Measurements from ENCODE around the gene ABHD13. TPM values are rescaled to one million over a fixed set of nuclear protein-coding genes. Genes with fewer than 3 reads are reported as not detected.

Gene ABHD13
- total RNA-seq, 1 experiment from 2014 or later = 3.4 TPM

DNA sequence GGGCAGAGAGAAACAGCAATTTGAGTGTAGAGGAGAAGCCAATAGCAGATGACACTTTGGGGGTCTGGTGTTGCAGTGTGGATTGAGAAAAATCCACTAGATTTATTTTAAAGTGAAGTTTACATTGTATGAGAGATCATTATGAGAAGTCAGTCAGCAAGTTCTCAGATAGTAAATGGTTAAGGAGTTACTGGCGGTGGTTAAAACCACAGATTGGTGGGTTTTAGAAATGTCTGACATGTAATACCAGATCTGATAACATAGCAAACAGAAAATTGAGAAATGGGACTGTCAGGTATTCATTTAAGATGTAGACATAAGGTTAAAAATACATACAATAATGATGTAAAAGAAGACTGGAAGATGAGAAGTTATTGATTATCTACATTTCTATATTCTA, 7.2 kb downstream of the ABHD13 start:
- TF ChIP-seq, protein P1, sequence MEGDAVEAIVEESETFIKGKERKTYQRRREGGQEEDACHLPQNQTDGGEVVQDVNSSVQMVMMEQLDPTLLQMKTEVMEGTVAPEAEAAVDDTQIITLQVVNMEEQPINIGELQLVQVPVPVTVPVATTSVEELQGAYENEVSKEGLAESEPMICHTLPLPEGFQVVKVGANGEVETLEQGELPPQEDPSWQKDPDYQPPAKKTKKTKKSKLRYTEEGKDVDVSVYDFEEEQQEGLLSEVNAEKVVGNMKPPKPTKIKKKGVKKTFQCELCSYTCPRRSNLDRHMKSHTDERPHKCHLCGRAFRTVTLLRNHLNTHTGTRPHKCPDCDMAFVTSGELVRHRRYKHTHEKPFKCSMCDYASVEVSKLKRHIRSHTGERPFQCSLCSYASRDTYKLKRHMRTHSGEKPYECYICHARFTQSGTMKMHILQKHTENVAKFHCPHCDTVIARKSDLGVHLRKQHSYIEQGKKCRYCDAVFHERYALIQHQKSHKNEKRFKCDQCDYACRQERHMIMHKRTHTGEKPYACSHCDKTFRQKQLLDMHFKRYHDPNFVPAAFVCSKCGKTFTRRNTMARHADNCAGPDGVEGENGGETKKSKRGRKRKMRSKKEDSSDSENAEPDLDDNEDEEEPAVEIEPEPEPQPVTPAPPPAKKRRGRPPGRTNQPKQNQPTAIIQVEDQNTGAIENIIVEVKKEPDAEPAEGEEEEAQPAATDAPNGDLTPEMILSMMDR (IDR thresholded peaks at IDR 0.05; ENCODE audit: unreplicated experiment) = no peak
- H3K4me3 Mint-ChIP-seq (ENCODE audit: low read depth, unreplicated experiment) = no peak overlapping the region
- no TSS peak for BruUV-seq (replicated peaks)
- no peaks in the 10 kb centered on the region for H3K27me3 Mint-ChIP-seq (ENCODE audit: unreplicated experiment)
- peaks cover 9% of the 10 kb centered on the region for H3K4me1 Mint-ChIP-seq (ENCODE audit: low read depth, unreplicated experiment)
- H3K36me3 Mint-ChIP-seq (ENCODE audit: insufficient read depth, unreplicated experiment) = no peaks in the 10 kb centered on the region
- CTCF ChIA-PET = no interaction called here
- no peak for DNase-seq
- no peak overlapping the region for H3K27ac Mint-ChIP-seq (ENCODE audit: unreplicated experiment)
- intact Hi-C loops (cut with micrococcal nuclease; ENCODE audit: unreplicated experiment) = loop anchor here (10.0 kb wide), 1 partner anchor 669 kb away; no protein-coding TSS in a partner anchor
- no peaks in the 10 kb centered on the region for H3K9me3 Mint-ChIP-seq (ENCODE audit: low read depth, unreplicated experiment)

DNA sequence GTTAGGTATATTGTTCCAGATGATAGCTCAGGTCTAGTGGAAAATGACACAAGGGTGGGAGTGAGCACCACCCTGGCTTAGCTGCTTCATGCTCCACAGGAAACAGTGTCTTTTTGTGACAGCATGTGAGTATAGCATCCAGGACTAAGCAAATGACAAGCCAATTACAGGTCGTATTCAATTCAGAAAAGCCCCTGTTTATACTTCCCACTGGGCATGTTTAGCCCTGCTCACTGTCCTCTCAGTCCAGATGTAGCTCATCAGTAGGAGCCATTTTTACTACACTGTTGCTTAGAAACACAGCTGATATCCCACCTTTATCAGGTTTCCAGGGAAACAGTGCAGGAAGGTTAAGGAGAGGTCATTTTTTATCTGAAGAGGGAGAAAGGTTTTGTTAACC, 8.0 kb downstream of the ABHD13 start:
- CTCF ChIA-PET = no interaction called here

DNA sequence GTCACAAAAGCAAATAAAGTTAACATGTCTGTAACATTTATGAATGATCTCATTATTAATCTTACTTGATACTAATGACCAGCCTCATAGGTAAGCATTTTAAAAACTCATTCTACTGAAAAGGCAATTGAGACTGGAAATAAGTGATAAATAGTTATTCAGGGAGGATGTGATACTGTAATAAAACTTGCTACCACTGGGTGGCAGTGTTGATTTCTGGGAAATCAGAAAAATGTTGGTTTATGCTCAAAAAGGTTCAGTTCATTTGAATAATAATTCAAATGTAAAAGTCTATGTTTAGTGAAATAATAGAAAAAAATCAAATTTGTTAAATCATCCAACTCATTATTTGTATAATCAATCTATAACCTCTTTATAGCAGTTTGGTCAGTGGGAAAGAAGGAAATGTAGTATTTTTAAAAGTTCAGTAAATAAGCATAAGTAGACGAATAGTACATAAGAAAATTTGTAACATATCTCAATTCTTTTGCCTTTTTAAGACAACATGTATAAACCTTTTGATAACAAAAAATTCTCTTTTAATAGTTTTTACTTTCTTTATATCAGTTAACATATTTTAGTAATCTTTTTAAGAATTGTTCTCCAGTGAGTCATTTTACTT, 9.6 kb downstream of the ABHD13 start:
- Mint-ChIP-seq H3K36me3 (ENCODE audit: insufficient read depth, unreplicated experiment) (no peaks in the 10 kb centered on the region), H3K27ac (ENCODE audit: unreplicated experiment) (no peak overlapping the region), H3K9me3 (ENCODE audit: low read depth, unreplicated experiment) (no peaks in the 10 kb centered on the region), H3K4me3 (ENCODE audit: low read depth, unreplicated experiment) (no peak overlapping the region), H3K27me3 (ENCODE audit: unreplicated experiment) (no peaks in the 10 kb centered on the region), H3K4me1 (ENCODE audit: low read depth, unreplicated experiment) (peaks cover 9% of the 10 kb centered on the region)
- TF ChIP-seq, protein P1 (IDR thresholded peaks at IDR 0.05; ENCODE audit: unreplicated experiment) = no peak
- CTCF ChIA-PET = no interaction called here
- intact Hi-C loops (cut with micrococcal nuclease; ENCODE audit: unreplicated experiment) = loop anchor here (10.0 kb wide), 1 partner anchor 667 kb away; no protein-coding TSS in a partner anchor
- no TSS peak for BruUV-seq (replicated peaks)
- DNase-seq = peak; percentile 4

More for the DNA sequence above, 8.0 kb downstream of the ABHD13 start:
- Mint-ChIP-seq H3K4me3 (ENCODE audit: low read depth, unreplicated experiment) (no peak overlapping the region), H3K27ac (ENCODE audit: unreplicated experiment) (no peak overlapping the region), H3K9me3 (ENCODE audit: low read depth, unreplicated experiment) (no peaks in the 10 kb centered on the region), H3K27me3 (ENCODE audit: unreplicated experiment) (no peaks in the 10 kb centered on the region), H3K4me1 (ENCODE audit: low read depth, unreplicated experiment) (peaks cover 9% of the 10 kb centered on the region), H3K36me3 (ENCODE audit: insufficient read depth, unreplicated experiment) (no peaks in the 10 kb centered on the region)
- TF ChIP-seq, protein P1 (IDR thresholded peaks at IDR 0.05; ENCODE audit: unreplicated experiment) = no peak
- BruUV-seq (replicated peaks) = no TSS peak
- intact Hi-C loops (cut with micrococcal nuclease; ENCODE audit: unreplicated experiment) = loop anchor here (10.0 kb wide), 1 partner anchor 669 kb away; no protein-coding TSS in a partner anchor
- DNase-seq = no peak

DNA sequence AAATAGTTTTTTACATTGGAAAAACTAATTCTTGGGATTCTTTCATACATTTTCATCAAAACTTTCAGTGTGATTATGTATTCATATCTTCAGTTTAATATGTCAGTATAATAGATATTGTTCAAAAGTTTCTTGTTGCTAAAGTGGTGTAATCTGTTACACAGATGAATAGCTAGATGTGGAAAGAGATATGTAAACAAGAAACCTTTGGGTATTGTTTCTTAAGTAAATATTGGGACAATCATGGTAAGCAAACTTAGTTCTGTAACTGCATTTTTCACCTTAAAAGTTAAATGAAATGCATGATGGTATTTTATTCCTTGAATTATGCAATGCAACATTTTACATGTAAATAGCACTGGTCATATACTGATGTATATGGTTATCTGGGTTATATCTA, 12.2 kb downstream of the ABHD13 start:
- DNase-seq = no peak
- BruUV-seq (replicated peaks) = no TSS peak
- Mint-ChIP-seq H3K36me3 (ENCODE audit: insufficient read depth, unreplicated experiment) (no peaks in the 10 kb centered on the region), H3K27me3 (ENCODE audit: unreplicated experiment) (no peaks in the 10 kb centered on the region), H3K9me3 (ENCODE audit: low read depth, unreplicated experiment) (no peaks in the 10 kb centered on the region), H3K27ac (ENCODE audit: unreplicated experiment) (no peak overlapping the region), H3K4me1 (ENCODE audit: low read depth, unreplicated experiment) (peaks cover 3% of the 10 kb centered on the region), H3K4me3 (ENCODE audit: low read depth, unreplicated experiment) (no peak overlapping the region)
- intact Hi-C loops (cut with micrococcal nuclease; ENCODE audit: unreplicated experiment) = no loop called here
- CTCF ChIA-PET = no interaction called here
- TF ChIP-seq, protein P1 (IDR thresholded peaks at IDR 0.05; ENCODE audit: unreplicated experiment) = no peak
